HG02840 (cell line): Measurements from ENCODE around the gene CEP78.
"Not testable (repeated sequence)": the region's sequence is repeated elsewhere in the genome, so short reads cannot be mapped to it uniquely, and the experiment has no call there.

Experiments used
- ATAC-seq: cut with Tn5 transposase; IDR thresholded peaks from one replicate; pipeline ENCODE4 v1.9.1; 2021; ENCODE audit warnings: mild to moderate bottlenecking, moderate library complexity, moderate number of reproducible peaks; ENCODE audit not compliant: unreplicated experiment, low FRiP score

The CEP78 gene

GRCh38 chr9:78232471-78232870 is 3.4 kb upstream of the CEP78 start:
- ATAC-seq: not testable (repeated sequence)

- ATAC-seq: no peak
These were observed 1.1 kb upstream of the CEP78 start for GRCh38 chr9:78234810-78235209.

- ATAC-seq: no peak
These were observed 566 bp upstream of the CEP78 start for GRCh38 chr9:78235256-78235761.

- peak; percentile 12 for ATAC-seq
These were observed 656 bp downstream of the CEP78 start for GRCh38 chr9:78236551-78236910.

- ATAC-seq: no peak
These were observed 2.5 kb downstream of the CEP78 start for GRCh38 chr9:78238046-78239038.

- ATAC-seq: no peak
These were observed 3.6 kb downstream of the CEP78 start for GRCh38 chr9:78239506-78239905.

GRCh38 chr9:78242041-78242440 is 6.2 kb downstream of the CEP78 start:
- ATAC-seq: no peak

GRCh38 chr9:78243130-78243529 is 7.3 kb downstream of the CEP78 start:
- ATAC-seq: no peak

- ATAC-seq: no peak
These were observed 9.5 kb downstream of the CEP78 start for GRCh38 chr9:78245401-78245800.

GRCh38 chr9:78248635-78249034 is 12.8 kb downstream of the CEP78 start:
- ATAC-seq: no peak

- ATAC-seq: no peak
These were observed 13.7 kb downstream of the CEP78 start for GRCh38 chr9:78249542-78249941.

- no peak for ATAC-seq
These were observed 16.7 kb downstream of the CEP78 start for GRCh38 chr9:78252616-78253015.

GRCh38 chr9:78253285-78253684 is 17.4 kb downstream of the CEP78 start:
- ATAC-seq: no peak

- ATAC-seq: no peak
These were observed 25.6 kb downstream of the CEP78 start for GRCh38 chr9:78261403-78262001.

- no peak for ATAC-seq
These were observed 26.8 kb downstream of the CEP78 start for GRCh38 chr9:78262655-78263054.

- ATAC-seq: no peak
These were observed 32.0 kb downstream of the CEP78 start for GRCh38 chr9:78267889-78268288.

GRCh38 chr9:78269784-78270183 is 33.9 kb downstream of the CEP78 start:
- no peak for ATAC-seq

- ATAC-seq: no peak
These were observed 36.4 kb downstream of the CEP78 start for GRCh38 chr9:78272307-78272706.

- no peak for ATAC-seq
These were observed 37.9 kb downstream of the CEP78 start for GRCh38 chr9:78273761-78274160.

GRCh38 chr9:78278177-78278777 is 42.4 kb downstream of the CEP78 start:
- ATAC-seq: no peak

GRCh38 chr9:78278801-78279200 is 42.9 kb downstream of the CEP78 start:
- ATAC-seq: no peak
